ENCODE measurements around the gene HSD17B7. TPM values are rescaled to one million over a fixed set of nuclear protein-coding genes. Genes with fewer than 3 reads are reported as not detected.
"Not testable (repeated sequence)": the region's sequence is repeated elsewhere in the genome, so short reads cannot be mapped to it uniquely, and the experiment has no call there.

The HSD17B7 gene, protein sequence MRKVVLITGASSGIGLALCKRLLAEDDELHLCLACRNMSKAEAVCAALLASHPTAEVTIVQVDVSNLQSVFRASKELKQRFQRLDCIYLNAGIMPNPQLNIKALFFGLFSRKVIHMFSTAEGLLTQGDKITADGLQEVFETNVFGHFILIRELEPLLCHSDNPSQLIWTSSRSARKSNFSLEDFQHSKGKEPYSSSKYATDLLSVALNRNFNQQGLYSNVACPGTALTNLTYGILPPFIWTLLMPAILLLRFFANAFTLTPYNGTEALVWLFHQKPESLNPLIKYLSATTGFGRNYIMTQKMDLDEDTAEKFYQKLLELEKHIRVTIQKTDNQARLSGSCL
- 10 to 100 TPM; 33.9 to 37.1 TPM for total RNA-seq

DNA sequence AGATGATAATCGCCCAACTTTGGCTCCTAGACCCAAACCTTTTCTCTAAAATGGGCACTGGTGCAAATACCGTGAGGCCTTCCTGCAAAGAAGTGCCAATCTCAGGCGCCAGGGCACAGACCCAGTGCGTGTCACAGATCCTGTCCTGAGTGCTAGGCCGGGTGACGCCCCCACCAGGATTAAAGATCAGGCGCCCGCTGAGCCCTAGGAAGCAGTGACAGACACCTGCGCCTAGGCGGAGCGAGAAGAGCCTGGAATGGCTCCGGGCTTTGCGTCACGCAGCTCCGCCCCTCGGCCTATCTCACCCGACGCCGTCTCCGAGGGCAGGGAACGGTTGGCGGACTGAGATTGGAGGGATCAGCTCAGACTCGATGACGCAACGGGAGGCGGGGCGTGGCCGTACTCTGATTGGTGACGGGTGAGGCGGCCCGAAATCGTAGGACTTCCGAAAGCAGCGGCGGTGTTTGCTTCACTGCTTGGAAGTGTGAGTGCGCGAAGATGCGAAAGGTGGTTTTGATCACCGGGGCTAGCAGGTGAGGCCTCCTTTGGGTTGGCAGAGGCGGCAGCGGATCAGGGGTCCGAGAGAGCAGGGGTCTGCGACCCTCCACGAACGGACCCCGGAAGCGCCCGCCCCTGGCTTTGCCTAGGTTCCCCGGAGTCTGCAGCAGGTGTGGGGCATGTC lies at the start of gene HSD17B7:
HSD17B7 (plus strand) TSS at position 400 of the 682 bp plus-strand sequence; CDS start at position 499, 99 bp downstream.
- H3K36me3 Mint-ChIP-seq, result peaks cover 13% of the 10 kb centered on the region
- H3K4me3 Mint-ChIP-seq, result peak within 1 kb of the TSS; percentile 86
- DNase-seq (peak; percentile 84), ATAC-seq (peak; percentile 99)
- CTCF ChIA-PET; H3K27me3 Mint-ChIP-seq; H3K9me3 Mint-ChIP-seq (ENCODE audit: low read depth); H3K4me1 Mint-ChIP-seq: not testable (repeated sequence)
- H3K27ac Mint-ChIP-seq, result peak within 1 kb of the TSS; percentile 96

DNA sequence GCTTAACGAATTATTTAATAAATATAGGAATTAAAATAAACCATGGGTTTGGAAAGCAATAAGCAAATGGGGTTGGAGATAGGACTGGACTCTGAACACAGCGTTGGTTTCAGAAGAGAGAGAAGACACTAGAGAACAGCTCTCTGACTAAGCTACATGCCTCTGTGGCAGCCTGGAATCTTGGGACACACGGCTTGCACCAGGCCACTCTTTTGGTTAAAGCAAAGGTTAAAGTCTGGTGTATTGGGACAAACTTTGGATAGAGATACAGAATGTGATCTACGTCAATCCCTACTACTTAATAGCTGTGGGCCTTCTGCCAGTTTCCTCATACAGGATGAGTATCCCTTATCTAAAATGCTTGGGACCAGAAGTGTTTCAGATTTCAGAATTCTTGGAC lies 49.7 kb upstream of the HSD17B7 start:
- no peaks in the 10 kb centered on the region for H3K27me3 Mint-ChIP-seq
- no peaks in the 10 kb centered on the region for H3K9me3 Mint-ChIP-seq (ENCODE audit: low read depth)
- ATAC-seq (no peak), DNase-seq (no peak)
- H3K27ac Mint-ChIP-seq, result no peak overlapping the region
- CTCF ChIA-PET, result no interaction called here
- no peak overlapping the region for H3K4me3 Mint-ChIP-seq
- H3K4me1 Mint-ChIP-seq, result no peaks in the 10 kb centered on the region
- H3K36me3 Mint-ChIP-seq, result no peaks in the 10 kb centered on the region

DNA sequence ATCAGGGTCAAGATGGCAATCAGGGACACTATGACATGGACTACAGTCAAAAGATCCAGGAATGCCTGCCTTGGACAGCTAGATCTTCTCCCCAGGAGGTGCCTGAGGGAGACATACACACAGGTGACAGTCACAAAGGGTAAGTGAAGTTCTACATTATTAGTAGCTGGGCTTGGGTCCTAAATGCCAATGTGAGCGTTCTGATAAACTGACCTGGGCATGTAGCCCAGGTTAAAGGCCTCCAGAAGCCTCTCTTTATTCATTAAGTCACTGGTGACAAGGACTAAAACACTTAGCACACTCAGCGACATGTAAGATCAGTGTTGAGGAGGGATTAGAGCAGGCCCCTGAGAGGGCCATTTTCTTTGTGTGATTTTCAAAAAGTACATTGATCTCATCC lies 48.9 kb upstream of the HSD17B7 start:
- no peak overlapping the region for H3K27ac Mint-ChIP-seq
- H3K4me3 Mint-ChIP-seq, result no peak overlapping the region
- no peaks in the 10 kb centered on the region for H3K9me3 Mint-ChIP-seq (ENCODE audit: low read depth)
- no peaks in the 10 kb centered on the region for H3K4me1 Mint-ChIP-seq
- no peaks in the 10 kb centered on the region for H3K36me3 Mint-ChIP-seq
- ATAC-seq, result no peak
- H3K27me3 Mint-ChIP-seq, result no peaks in the 10 kb centered on the region
- CTCF ChIA-PET, result no interaction called here
- DNase-seq, result no peak

DNA sequence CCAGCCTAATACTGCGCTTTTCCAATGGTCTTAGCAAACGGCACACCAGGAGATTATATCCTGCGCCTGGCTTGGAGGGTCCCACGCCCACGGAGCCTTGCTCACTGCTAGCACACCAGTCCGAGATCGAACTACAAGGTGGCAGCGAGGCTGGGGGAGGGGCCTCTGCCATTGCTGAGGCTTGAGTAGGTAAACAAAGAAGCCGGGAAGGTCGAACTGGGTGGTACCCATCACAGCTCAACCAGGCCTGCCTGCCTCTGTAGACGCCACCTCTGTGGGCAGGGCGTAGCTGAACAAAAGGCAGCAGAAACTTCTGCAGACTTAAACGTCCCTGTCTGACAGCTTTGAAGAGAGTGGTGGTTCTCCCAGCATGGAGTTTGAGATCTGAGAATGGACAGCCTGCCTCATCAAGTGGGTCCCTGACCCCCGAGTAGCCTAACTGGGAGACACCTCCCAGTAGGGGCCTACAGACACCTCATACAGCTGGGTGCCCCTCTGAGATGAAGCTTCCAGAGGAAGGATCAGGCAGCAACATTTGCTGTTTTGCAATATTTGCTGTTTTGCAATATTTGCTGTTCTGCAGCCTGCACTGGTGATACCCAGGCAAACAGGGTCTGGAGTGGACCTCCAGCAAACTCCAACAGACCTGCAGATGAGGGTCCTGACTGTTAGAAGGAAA lies 44.1 kb upstream of the HSD17B7 start:
- H3K4me1 Mint-ChIP-seq; DNase-seq; H3K27ac Mint-ChIP-seq; H3K27me3 Mint-ChIP-seq; H3K36me3 Mint-ChIP-seq; ATAC-seq; CTCF ChIA-PET; H3K4me3 Mint-ChIP-seq; H3K9me3 Mint-ChIP-seq (ENCODE audit: low read depth): not testable (repeated sequence)

DNA sequence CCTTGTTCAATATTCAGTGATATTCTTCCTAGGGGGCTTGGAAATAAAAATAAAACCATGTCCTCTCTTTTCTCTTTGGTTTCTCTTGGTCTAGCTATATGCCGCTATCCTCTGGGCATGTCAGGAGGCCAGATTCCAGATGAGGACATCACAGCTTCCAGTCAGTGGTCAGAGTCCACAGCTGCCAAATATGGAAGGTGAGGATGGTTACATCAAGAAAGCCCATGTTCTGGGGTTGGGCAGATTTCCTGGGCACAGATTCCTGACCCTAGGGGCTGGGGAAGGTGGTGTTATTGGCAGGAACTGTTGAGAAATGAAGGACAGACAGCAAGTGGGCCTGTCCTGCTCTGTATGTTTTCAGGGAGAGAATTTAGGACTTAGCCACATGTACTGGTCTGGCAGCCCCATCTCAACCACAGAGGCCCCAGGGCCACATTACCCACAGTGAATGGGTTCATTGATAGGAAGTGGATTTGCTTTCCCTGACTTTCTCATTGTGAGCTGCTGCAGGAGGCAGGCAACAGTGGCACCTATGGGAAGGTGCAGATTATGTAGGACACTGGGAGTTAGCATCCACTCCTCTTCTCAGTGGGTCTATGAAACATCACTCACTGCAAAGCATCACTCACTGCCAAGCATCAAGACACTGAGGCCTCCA lies 37.4 kb upstream of the HSD17B7 start:
- H3K36me3 Mint-ChIP-seq, result no peaks in the 10 kb centered on the region
- no peak overlapping the region for H3K27ac Mint-ChIP-seq
- H3K9me3 Mint-ChIP-seq (ENCODE audit: low read depth), result no peaks in the 10 kb centered on the region
- H3K4me1 Mint-ChIP-seq, result no peaks in the 10 kb centered on the region
- H3K4me3 Mint-ChIP-seq, result no peak overlapping the region
- DNase-seq (no peak), ATAC-seq (no peak)
- H3K27me3 Mint-ChIP-seq, result peaks cover 6% of the 10 kb centered on the region
- CTCF ChIA-PET, result no interaction called here

DNA sequence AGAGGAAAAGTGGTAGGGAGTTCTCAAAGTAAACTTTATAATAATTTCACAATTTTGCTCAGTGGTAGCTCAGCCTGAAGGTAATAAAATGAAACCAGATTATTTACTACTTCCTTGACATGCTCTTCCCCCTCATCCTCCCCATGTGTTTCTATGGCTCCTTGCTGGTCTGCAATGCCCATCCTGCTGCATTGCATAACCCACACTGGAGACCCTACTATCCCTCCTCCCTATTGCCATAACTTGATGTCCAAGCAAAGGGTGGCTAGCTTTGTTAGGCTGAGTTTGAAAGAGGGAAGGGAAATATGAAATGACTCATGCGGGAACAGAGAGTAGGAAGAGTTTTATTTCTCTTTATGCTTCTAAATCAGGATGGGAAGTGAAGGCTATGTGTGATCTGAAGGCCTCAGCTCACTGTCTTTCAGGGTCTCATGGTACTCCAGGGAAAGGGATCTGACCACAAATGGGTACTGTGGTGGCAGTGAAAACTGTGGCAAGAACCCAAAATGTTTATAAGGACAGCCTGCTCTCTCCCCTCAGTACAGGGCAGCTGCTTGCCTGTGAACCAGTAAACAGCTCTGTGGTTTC lies 36.4 kb upstream of the HSD17B7 start:
- H3K4me3 Mint-ChIP-seq, result no peak overlapping the region
- DNase-seq (no peak), ATAC-seq (no peak)
- no peak overlapping the region for H3K27ac Mint-ChIP-seq
- peaks cover 6% of the 10 kb centered on the region for H3K27me3 Mint-ChIP-seq
- no peaks in the 10 kb centered on the region for H3K36me3 Mint-ChIP-seq
- no peaks in the 10 kb centered on the region for H3K4me1 Mint-ChIP-seq
- no peaks in the 10 kb centered on the region for H3K9me3 Mint-ChIP-seq (ENCODE audit: low read depth)
- CTCF ChIA-PET, result no interaction called here

DNA sequence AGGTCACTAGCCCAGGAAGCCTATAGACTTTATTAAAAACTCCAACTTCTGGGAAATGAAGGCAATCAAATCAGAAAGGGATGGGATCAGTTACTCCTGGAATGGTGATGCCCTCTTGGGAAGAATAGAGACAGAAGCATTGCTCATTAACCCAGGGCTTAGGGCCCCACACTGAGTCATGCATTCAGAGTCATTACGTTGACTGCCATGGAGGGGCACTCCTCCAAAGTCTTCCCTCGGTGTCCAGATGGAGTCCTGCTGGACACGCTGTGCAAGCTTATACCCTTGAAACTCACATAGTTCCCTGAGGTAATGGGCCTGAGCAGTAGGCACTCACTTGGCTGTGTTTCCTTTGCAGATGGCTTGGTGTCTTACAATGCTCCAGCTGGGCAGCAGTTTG lies 35.2 kb upstream of the HSD17B7 start:
- no peak overlapping the region for H3K4me3 Mint-ChIP-seq
- no peaks in the 10 kb centered on the region for H3K4me1 Mint-ChIP-seq
- H3K27me3 Mint-ChIP-seq, result no peaks in the 10 kb centered on the region
- H3K27ac Mint-ChIP-seq, result no peak overlapping the region
- H3K36me3 Mint-ChIP-seq, result no peaks in the 10 kb centered on the region
- no peak for ATAC-seq
- CTCF ChIA-PET, result no interaction called here
- DNase-seq, result no peak
- H3K9me3 Mint-ChIP-seq (ENCODE audit: low read depth), result no peaks in the 10 kb centered on the region

DNA sequence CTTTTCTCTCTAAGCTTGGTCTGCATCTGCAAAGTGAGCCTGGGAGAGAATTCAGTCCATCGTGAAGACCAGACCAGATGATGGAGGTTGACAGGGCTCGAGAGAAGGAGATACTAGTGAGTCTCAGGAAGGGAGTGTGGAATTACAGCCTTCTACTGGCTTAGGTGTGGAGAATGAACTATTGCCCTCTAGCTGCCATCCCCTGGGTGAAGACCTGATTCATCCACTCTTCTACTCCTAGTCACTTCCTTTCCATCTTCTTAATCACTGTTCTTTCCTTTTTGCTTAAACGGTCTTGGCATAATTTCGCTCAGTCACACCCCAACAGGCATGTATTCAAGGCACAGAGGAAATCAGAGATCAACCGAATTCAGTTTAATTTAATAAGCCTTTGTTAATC lies 34.0 kb upstream of the HSD17B7 start:
- no peaks in the 10 kb centered on the region for H3K27me3 Mint-ChIP-seq
- CTCF ChIA-PET, result no interaction called here
- H3K4me3 Mint-ChIP-seq, result no peak overlapping the region
- H3K36me3 Mint-ChIP-seq, result no peaks in the 10 kb centered on the region
- H3K4me1 Mint-ChIP-seq, result no peaks in the 10 kb centered on the region
- DNase-seq (no peak), ATAC-seq (no peak)
- H3K27ac Mint-ChIP-seq, result no peak overlapping the region
- H3K9me3 Mint-ChIP-seq (ENCODE audit: low read depth), result no peaks in the 10 kb centered on the region

DNA sequence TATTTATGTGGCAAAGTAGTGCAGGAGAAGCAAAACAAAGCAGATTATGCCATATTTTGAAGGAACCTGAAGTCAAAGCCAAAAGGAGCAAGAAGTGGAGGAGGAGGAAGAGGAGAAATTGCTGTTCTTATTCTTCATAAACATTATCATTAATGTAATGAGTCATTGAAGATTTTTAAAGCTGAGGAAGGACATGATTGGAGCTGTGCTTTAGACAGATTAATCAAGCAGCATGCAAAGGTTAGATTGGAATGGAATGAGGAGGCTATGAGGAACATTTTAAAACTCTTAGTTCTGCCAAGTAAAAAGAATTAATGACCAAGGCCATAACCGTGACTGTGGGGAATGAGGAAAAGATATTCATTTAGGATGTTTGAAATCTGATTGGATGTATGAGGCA lies 33.0 kb upstream of the HSD17B7 start:
- no peak overlapping the region for H3K27ac Mint-ChIP-seq
- no peak for DNase-seq
- no peaks in the 10 kb centered on the region for H3K4me1 Mint-ChIP-seq
- no peaks in the 10 kb centered on the region for H3K36me3 Mint-ChIP-seq
- CTCF ChIA-PET, result no interaction called here
- no peaks in the 10 kb centered on the region for H3K9me3 Mint-ChIP-seq (ENCODE audit: low read depth)
- no peak overlapping the region for H3K4me3 Mint-ChIP-seq
- H3K27me3 Mint-ChIP-seq, result no peaks in the 10 kb centered on the region
- no peak for ATAC-seq

DNA sequence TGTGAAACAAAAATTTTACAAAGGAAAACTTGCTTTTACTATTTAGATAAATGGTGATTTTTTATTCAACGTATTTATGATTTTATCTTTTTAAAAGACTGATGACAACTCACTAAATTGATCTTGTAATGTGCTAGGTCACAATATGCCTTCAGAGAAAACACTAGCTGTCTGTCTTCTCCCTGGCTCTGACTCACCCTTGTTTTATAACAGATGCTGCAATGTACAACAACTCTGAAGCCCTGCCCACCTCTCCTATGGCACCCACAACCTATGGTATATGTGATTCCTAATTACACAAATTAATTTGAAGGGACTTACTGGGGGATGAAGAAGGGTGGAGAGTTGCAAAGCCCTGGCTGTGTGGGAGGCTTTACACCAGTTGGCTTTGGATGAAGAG lies 24.7 kb upstream of the HSD17B7 start:
- ATAC-seq, result no peak
- Mint-ChIP-seq H3K9me3 (ENCODE audit: low read depth) (no peaks in the 10 kb centered on the region), H3K4me3 (no peak overlapping the region), H3K36me3 (no peaks in the 10 kb centered on the region), H3K4me1 (no peaks in the 10 kb centered on the region), H3K27ac (no peak overlapping the region), H3K27me3 (peaks cover 6% of the 10 kb centered on the region)
- CTCF ChIA-PET, result no interaction called here
- DNase-seq, result no peak

DNA sequence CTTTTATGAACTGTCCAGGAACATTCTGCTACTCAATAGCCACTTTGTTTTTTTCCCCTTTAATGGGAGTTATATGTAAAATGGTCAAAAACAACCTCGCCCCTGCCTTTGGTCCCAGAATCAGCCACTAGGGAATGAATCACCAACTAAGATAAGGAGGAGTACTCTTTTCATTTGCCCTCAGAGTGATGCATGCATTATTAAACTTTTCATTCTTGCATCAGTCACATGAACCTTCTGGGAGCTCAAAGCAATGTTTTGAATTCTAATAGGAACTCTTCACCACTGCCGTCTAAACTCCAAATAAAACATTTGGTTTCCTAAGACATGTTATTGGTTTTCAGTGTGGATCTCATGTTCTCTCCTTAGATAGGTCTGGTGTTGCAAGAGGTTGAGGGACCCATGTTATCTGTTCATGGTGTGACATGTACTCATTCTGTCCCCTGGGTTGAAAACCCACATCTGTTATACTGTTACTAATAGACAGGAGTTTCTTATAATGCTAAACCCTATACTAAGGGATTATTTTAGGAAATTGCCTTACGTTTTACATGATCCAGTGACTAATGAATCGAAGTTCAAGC lies 17.8 kb upstream of the HSD17B7 start:
- DNase-seq, result no peak
- CTCF ChIA-PET, result no interaction called here
- H3K36me3 Mint-ChIP-seq, result no peaks in the 10 kb centered on the region
- no peaks in the 10 kb centered on the region for H3K9me3 Mint-ChIP-seq (ENCODE audit: low read depth)
- no peaks in the 10 kb centered on the region for H3K4me1 Mint-ChIP-seq
- no peaks in the 10 kb centered on the region for H3K27me3 Mint-ChIP-seq
- ATAC-seq, result no peak
- no peak overlapping the region for H3K27ac Mint-ChIP-seq
- no peak overlapping the region for H3K4me3 Mint-ChIP-seq

DNA sequence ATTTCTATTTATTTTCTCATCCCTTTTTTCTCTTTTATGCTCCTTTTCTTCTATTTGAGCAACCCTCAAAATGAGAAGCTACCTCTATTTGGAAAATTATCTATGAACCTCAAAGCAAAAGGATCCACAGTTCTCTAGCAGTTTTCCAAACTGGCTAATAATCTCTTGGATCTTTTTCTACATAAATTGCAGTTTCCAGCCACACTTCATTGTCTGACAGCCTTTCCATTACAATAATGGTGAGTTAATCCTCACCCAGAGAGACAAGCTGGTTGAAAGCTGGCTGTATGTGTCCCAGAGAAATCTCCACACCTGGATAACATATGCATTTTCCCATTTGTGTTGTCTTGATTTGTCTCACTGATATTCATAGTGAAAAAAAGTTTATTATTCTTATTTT lies 16.5 kb upstream of the HSD17B7 start:
- H3K4me1 Mint-ChIP-seq, result no peaks in the 10 kb centered on the region
- no peak for ATAC-seq

DNA sequence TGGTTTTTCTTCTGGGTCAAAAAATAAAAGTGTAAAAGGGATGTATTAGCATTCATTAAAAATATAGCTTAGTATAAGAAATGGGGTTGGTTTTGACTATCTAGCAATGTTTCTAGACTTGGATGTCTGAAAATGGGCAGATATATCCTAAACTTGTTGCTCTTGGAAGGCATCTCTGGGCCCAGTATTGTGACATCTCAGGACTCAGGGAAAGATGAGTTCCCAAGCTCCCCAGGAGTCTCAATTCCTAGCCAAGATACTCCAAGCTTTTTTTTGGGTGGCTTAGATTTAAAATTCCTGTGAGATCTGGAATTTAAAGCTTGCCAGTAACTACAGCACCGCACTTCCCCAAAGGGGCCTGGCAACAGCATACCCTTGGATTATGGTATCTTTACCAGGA lies 11.5 kb upstream of the HSD17B7 start:
- Mint-ChIP-seq H3K4me1 (no peaks in the 10 kb centered on the region), H3K9me3 (ENCODE audit: low read depth) (no peaks in the 10 kb centered on the region), H3K4me3 (no peak overlapping the region), H3K27ac (no peak overlapping the region), H3K27me3 (peaks cover 18% of the 10 kb centered on the region), H3K36me3 (no peaks in the 10 kb centered on the region)
- ATAC-seq (no peak), DNase-seq (no peak)
- CTCF ChIA-PET, result interaction anchor here (1.0 kb wide), 1 partner anchor 74 kb away, joined by 3 read pairs; no protein-coding TSS in a partner anchor

More for the DNA sequence above, 16.5 kb upstream of the HSD17B7 start:
- no peak for DNase-seq
- no peak overlapping the region for H3K4me3 Mint-ChIP-seq
- H3K27me3 Mint-ChIP-seq, result no peaks in the 10 kb centered on the region
- no peaks in the 10 kb centered on the region for H3K9me3 Mint-ChIP-seq (ENCODE audit: low read depth)
- CTCF ChIA-PET, result no interaction called here
- H3K36me3 Mint-ChIP-seq, result no peaks in the 10 kb centered on the region
- H3K27ac Mint-ChIP-seq, result no peak overlapping the region
